DMS 273 (cell line): Measurements from ENCODE around the gene TMTC3.
"Not testable (repeated sequence)": the region's sequence is repeated elsewhere in the genome, so short reads cannot be mapped to it uniquely, and the experiment has no call there.

ENCODE experiments used
- DNase-seq: peaks from one replicate; lab custom pipeline; 2025; ENCODE audit not compliant: unreplicated experiment; lab: John Stamatoyannopoulos, UW

TMTC3 gene

DNA sequence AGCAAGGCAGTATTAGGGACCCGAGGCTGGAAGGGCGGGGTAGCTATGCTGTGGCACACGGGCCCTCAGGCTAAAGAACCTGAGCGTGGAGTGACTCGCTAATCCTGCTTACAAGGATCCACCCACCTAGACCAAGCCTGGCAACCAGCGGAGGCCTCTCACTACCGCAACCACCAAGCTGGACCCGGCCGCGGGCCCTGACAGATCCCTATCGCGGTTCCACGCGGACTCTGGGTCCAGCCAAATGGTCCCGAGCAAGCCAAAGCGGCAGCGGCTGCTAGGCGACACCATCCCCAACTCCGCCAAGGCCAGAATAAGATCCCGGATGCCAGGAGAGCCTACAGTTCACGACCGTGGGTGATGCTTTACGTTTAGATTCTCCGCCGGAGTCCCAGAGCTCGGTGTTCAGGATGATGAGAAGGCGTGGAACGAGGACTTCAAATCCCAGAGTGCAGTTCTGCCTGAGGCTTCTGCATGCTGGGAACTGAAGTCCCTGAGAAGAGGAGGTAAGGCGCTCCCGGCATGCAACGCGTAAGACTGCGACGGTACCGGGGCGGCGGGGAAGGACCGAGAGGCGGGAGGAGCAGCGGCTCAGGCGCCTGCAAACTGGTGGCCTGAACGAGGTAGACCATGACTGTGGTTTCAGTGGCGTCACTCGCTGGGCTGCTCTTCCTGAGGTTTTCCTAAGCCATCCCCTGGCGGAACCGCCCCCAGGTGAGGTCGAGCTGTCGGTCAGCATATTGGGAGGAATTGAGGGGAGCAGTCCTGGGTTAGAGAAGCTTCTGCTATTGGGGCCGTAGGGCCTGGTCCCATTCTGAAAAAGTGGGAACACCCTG, at the start of gene TMTC3, which contains the start of gene CEP290:
Gene TMTC3, plus strand, starts transcription at position 534 of the 836 bp plus-strand sequence. CDS start 6,009 bp downstream, outside the sequence.
Gene CEP290, minus strand, starts transcription at position 315 of the 836 bp plus-strand sequence. CDS start 781 bp downstream, outside the sequence.
- DNase-seq = peak; percentile 98

DNA sequence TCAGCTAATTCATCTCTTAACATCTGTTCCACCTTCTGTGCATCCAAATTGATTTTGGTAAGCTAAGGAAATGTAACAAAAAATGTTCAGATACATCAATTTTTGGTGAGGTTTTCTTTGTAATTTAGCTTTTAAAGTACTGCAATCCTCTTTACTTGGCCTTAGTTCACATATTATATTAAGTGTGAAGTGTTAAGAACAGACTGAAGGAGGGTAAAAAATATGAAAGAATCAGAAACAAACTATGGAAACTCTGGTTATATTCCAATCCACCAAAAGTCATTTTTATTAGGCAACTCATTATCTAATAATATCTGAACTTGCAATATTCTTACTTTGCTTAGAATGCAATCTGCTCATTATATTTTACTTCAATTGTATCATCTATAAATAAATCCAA, 49.3 kb upstream of the TMTC3 start:
- DNase-seq = peak; percentile 66

DNA sequence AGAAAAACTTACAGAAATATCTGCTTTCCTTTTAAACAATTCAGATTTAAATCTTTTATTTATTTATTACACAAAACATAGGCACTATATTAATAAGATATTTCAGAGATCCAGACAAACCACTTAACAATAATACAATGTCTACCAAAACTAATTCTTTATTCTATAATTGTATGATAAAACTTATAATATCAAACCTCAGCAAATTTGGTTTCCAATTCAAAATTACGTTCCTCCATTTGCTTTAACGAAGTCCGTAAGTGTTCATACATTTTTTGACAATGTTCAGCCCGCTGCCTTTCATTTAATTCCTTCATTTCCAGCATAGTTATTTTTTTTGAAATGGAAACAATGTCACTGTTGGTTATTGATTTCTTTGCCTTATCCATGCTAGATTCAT, 48.5 kb upstream of the TMTC3 start:
- no peak for DNase-seq

DNA sequence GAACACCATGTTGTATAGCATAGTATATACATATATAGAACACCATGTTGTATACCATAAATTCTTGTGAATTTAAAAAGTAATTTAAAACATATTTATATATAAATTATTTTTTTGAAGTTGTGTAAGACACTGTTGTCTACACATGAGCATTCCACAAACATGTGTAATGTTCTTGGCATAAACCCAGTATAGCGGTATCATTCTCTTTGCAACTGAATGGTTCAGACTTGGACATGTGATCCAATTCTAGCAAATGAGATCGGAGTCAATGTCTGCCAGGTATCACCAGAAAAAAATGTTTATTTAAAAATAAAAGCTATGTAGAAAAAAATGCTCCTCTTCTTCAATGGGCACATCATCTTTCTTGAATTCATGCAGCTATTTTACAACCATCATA, 34.1 kb upstream of the TMTC3 start:
- DNase-seq = no peak

DNA sequence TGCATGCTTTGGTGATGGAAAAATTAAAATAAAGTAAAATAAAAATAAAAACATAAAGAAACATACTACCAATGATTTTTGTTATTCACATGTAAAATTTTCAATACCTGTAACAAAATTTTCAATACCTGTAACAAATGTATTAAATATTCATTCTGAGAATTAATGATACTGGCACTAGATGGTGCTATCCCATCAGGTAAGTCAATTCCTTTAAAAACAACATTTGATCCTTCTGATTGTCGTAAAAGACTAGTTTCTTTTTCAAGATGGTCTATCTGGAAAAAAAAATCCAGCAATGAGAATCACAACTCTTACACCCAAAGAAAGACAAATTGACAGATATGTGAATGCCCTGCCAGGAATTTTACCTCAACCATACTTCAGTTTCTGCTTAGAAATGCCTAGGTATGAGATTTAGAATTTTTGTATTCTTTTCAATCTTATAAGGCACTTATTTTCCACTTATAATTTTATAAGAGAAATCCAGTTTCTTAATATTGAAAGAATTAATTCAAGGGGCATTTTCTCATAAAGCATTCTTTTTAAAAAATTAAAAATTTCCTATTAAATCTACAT, 30.9 kb upstream of the TMTC3 start:
- peak; percentile 2 for DNase-seq

DNA sequence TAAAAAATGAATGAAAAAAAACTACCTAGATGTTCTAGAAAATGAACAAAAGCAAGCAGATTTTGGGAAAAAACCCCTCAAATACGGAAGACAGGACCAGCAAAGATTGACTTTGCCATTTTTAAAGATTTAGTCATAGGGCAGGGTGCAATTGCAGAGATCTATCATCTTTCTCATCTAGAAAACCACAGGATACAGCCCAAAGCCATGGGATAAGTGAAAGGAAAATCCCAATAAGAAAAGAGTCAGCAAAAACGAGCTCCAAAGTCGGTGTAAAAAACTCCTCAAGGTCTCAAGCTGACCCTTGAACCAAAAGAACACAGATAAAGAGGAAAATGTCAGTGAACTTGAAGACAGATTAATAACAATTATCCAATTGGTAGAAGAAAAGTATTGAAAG, 28.2 kb upstream of the TMTC3 start:
- DNase-seq = no peak

DNA sequence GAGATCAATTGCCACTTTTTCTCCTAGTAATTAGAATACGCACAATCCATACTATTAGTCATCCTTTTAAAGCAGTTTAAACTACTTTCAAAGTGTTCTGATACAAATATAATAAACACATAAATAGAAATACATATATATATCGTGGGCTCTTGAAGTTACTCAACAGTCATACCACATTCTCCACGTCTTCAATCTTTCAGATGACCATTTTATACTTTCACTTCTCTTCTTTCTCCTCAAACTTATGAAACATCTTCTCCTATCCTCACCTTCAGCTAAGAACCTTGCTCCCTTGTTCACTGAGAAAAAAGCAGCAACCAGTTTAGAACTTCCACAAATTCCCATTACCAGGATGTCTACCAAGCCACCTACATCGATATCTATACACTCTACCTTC, 19.4 kb upstream of the TMTC3 start:
- DNase-seq = no peak

DNA sequence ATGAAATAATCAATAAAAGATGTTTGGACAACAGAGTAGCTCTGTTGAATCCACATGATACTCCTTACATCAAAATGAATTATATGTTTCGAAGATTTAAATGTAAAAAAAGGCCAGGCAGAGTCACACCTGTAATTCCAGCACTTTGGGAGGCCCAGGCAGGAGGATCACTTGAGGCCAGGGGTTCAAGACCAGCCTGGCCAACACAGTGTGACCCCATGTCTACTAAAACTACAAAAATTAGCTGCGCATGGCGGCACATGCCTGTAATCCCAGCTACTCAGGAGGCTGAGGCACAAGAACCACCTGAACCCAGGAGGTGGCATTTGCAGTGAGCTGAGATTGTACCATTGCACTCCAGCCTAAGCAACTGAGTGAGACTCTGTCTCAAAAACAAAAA, 15.0 kb upstream of the TMTC3 start:
- DNase-seq = no peak

DNA sequence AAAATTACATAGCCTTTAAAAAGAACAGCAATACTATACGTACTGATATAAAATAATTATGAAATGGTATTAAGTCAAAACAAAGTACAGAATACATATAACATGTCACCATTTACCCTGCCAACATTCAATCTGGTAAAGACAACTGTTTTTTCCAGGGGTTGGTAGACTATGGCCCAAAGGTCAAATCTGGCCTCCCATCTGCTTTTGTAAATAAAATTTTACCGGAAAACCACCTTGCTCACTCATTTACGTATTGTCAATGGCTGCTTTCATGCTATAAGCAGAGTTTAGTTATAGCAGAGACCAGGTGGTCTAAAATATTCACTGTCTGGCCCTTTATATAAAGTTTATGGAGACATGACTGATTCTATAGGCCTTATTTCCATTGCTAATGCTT, 14.3 kb upstream of the TMTC3 start:
- DNase-seq = no peak

DNA sequence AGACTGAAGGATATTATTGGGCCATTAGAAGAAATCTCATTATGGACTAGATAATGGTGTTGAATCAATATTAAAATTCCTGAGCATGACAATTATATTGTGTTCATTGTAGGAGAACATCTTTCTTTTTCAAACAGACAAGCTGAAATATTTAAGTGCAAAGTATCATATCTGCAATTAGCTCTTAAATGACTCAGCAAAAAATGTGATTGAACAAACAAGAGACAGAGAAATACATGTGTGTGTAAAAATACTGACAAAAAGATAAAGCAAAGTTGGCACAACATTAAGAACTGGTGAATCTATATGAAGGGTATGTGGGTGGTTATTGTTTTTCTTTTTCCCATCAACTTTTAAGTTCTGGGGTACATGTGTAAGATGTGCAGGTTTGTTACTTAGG, 9.7 kb upstream of the TMTC3 start:
- no peak for DNase-seq

DNA sequence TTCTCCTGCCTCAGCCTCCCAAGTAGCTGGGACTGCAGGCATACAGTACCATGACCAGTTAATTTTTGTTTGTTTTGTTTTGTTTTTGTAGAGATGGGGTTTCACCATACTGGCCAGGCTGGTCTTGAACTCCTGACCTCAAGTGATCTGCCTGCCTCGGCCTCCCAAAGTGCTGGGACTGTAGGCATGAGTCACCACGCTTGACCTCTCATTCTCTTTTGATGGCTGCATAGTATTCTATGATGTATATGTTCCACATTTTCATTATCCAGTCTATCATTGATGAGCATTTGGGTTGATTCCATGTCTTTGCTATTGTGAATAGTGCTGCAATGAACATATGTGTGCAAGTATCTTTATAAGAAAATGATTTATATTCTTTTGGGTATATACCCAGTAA, 8.9 kb upstream of the TMTC3 start:
- not testable (repeated sequence) for DNase-seq

DNA sequence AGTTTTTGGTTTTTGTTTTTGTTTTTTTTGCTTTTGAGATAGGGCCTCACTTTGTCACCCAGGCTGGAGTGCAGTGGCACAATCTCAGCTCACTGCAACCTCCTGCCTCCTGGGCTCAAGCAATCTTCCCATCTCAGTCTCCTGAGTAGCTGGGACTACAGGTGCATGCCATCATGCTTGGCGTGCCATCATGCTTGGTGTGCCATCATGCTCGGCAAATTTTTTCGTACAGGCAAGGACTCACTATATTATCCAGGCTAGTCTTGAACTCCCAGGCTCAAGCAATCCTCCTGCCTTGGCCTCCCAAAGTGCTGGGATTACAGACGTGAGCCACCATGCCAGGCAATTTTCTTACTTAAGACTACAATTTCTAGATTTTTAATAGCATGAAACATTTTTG, 2.4 kb upstream of the TMTC3 start:
- DNase-seq = not testable (repeated sequence)

DNA sequence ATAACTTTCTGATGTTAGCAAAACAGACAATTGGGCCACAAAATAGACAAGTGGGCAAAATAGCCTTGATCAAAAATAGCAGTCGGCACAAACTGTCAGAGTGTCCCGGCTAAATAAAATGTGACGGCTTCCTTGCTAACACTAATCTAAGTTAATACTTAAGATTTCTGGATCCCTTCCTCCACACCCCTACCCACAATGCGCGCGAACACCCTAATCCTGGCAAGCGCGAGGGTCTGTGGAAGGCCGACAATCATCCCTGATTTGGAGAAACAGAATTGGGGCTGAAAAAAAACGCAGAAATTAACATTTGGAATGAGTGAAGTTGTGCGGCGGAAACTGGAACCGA, 708 bp upstream of the TMTC3 start:
- DNase-seq = no peak

DNA sequence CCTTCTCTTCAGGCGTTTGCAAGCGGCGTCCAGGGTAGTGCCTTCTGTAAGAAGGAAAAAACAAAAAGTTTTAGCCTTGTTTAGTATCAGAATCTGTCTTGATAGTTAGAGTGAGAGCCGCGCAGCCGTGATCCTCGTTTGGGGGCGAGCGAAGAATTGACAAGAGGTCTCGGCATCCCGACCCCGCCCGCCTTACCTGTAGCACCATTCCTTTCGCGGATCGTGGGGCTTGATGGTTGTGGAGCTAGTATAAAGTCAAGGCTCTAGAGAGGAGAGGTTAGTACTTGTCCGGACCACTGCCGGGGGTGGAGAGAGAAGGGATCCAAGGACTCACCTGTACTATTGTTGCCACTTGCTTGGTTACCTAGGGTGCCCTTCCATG, 494 bp downstream of the TMTC3 start:
- peak; percentile 49 for DNase-seq

DNA sequence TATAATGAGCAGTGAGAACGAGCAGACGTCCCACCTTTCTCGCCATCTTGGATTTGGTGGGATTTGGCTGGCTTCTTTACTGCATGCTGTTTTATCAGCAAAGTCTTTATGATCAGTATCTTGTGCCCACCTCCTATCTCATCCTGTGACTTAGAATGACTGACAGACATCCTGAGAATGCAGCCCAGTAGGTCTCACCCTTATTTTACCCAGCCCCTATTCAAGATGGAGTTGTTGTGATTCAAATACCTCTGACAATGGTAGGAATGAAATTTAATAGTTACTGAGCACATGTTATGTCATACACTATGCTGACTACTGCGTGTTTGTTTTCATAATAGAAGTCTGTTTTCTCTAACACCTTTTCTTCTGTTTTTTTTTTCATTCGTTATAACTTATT, 1.9 kb downstream of the TMTC3 start:
- no peak for DNase-seq

DNA sequence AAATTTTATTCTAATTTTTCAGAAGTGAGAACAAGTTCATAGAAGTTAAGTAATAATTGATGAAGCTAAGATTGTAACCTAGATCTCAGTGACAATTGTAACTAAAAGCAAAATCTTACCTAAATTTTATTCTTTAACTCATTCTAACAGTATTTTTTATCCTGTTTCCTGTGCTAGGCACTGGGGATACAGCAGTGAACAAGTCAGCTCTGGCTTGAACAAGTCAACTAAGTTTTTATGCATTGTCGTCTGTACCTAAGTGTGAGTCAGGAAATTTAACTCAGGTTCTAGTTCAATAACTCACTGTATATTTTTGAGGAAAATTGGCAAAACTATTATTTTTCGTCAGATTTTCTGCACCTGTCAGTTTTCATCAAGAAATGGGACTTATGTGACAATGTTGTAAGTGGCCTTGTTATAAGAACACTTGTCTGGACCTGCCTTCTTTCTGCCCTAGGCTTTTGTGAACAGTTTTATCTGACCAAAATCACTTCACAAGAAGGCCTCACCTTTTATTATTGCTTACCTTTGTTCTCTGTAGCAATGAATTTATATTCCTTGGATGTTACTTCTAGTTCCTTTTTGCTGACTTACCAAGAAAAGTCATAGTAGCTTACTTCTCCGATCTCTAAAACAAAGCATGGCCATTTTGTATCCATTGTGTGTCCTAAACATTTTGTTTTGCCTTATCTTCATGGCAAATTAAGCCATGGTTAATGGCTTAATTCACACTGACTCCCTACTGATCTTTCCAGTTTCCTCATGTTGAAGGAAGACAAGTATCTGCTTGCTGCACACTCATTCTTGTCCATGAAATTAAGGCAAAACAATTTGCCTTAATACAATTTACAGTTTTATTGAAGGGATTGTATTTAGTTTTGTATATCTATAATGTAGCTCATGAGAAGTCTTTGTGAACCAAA, 2.7 kb downstream of the TMTC3 start:
- no peak for DNase-seq

DNA sequence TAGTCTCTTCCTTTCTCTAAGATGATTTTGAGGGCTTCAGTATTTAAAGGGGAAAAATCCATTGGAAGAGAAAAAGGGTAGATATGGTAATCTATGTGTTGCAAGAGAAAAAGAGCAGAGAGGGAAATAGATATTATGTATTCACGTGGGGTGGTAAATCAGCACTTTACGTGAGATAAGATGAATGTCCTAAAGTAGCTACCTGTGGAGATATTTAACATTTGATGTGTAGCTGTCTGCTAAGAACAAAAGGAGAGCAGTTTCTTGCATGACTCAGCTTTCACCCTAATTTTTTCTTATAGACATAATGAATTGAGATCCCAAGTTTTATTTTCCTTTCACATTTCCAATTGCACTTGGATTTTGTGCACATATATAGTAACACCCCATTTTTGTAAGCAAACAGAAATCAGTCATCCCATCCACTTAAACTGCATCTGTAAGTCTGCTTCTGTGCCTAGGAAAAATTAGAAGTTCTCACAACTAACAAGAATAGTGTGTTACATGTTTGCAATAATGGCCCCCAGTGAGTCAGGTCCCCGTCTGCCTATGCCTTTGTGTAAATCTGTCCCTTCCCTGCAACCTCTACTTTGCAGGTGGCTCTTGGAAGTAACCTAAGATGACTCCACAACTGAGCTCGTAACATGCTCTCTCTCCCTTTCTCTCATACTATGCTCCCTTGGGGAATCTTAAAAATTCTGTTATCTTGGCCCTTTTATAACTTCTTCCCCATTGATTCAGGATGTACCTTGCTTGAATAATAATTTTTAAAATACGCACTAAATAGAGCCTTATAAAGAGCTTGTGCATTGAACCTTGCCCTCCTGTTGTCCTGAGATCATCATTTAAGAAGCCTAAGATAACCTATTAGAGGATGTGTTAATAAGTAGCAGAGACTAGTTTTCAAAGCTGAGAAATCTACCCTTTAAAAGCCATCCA, 3.7 kb downstream of the TMTC3 start:
- no peak for DNase-seq

DNA sequence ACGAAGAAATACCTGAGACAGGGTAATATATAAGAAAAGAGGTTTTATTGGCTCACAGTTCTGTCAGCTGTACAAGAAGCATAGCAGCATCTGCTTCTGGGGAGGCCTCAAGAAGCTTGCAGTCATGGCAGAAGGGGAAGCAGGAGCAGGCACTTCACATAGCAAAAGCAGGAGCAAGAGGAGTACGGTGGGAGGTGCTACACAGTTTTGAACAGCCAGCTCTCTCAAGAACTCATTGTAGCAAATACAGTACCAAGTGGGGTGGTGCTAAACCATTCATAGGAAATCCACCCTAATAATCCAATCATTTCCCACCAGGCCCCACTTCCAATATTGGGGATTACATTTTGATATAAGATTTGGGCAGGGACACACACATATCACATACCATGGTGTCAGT, 8.0 kb downstream of the TMTC3 start:
- no peak for DNase-seq

DNA sequence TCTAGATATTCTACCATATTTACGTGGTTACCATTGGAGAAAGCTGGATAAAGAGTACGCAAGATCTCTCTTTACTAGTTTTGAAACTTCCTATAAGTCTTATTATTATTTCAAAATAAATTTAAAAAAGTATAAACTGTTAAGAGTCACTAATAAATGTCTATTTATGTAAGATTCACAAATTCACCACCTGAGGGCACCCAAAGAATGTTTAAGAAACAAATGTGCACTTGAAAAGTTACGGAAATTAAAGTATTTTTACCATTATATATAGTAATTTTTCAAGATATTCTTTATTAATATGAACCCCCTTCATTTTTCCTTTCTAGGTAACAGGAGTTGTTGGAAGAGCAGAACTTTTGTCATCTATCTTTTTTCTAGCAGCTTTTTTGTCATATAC, 11.9 kb downstream of the TMTC3 start:
- peak; percentile 34 for DNase-seq

DNA sequence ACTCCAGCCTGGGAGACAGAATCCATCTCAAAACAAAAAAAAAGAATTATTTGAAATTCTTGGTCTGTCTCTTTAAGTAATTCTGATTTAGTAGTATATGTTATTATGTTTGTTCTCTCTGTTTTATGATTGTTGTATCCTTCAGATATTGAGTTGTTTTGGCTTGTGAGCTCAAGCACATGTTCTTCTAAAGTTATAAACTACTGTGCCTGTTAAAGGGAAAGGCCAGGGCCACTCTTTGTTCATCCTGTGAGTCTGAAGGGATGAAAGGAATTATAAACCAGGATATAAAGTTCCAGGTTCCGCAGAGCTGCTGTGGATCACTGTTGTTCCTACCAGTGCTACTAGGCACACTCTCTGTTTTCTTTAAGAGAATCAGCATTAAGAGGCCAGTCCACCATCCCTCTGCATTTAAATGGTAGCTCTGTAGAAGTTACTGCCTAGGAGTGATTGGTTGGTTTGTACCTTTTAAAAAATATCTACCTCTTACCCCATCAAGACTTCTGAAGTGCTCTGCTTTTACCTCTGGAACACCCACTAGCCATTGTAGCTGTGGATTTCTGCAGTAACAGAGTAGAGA, 14.1 kb downstream of the TMTC3 start:
- DNase-seq = no peak
